PC-9 (cell line): ENCODE results near the gene CXCL12.

Source experiments
- EZH2 ChIP-seq: fragments of 200-600 bp; sonication (generic); IDR thresholded peaks from 2 replicates; pipeline ENCODE4 v1.8.0; 2017; ENCODE audit warnings: antibody characterized with exemption, low read depth
- TF ChIP-seq, protein P1 (sequence below): fragments of 200-600 bp; sonication (generic); conservative IDR thresholded peaks from 2 replicates; pipeline ENCODE4 v1.6.1; 2017; ENCODE audit warnings: mixed run types, antibody characterized with exemption, mild to moderate bottlenecking, moderate library complexity

DNA sequence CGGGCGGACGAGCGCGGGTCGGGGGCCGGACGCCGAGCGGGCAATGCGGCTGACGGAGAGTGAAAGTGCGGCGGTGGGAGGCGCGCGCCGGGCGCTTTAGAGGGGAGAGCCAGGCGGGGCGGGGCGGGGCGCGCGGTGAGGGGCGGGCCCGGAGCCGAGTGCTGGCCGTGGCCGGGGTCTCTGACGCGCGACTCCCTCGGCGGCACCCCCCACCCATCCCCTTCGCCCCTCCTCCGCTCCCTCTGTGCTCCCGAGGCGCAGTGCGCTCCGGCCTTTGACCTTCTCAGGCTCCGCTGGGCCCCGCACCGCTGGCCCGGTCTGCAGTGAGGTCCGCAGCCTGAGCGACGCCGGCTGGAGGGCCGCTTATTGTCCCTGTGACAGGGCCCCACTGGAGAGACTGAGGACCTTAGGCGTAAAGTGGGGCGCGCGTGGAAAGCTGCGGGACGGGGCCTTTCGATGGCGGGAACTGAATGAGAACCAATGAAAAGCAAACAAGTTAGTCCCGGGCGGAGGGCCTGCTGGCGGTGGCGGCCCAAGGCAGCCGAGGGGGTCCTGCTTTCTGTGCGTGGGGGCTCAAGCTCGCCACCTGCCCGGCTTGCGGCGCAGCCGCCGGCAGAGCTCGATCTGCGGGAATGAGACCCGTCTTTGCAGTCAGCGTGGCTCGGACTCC, at the start of gene CXCL12:
- TF ChIP-seq, protein P1, sequence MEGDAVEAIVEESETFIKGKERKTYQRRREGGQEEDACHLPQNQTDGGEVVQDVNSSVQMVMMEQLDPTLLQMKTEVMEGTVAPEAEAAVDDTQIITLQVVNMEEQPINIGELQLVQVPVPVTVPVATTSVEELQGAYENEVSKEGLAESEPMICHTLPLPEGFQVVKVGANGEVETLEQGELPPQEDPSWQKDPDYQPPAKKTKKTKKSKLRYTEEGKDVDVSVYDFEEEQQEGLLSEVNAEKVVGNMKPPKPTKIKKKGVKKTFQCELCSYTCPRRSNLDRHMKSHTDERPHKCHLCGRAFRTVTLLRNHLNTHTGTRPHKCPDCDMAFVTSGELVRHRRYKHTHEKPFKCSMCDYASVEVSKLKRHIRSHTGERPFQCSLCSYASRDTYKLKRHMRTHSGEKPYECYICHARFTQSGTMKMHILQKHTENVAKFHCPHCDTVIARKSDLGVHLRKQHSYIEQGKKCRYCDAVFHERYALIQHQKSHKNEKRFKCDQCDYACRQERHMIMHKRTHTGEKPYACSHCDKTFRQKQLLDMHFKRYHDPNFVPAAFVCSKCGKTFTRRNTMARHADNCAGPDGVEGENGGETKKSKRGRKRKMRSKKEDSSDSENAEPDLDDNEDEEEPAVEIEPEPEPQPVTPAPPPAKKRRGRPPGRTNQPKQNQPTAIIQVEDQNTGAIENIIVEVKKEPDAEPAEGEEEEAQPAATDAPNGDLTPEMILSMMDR: no peak
- TF ChIP-seq EZH2: no peak
